RWPE1 (cell line): ENCODE results near the gene ABCA13.
"Not testable (repeated sequence)": the region's sequence is repeated elsewhere in the genome, so short reads cannot be mapped to it uniquely, and the experiment has no call there.

Experiments
- CTCF ChIA-PET: fragments of 350-600 bp; sonication (Branson Sonifier 250); formaldehyde crosslinking; extraction: SDS; loops from one replicate; lab custom pipeline; 2021; lab: Yijun Ruan, JAX
- POLR2A ChIA-PET: fragments of 400-600 bp; formaldehyde crosslinking; extraction: SDS; loops from one replicate; lab custom pipeline; 2020; ENCODE audit warnings: antibody characterized with exemption; ENCODE audit not compliant: low non-redundant PET; lab: Yijun Ruan, JAX
- DNase-seq: peaks from one replicate; pipeline ENCODE4 v3.0.0; 2012; ENCODE audit warnings: low spot score
- H3K27ac ChIP-seq: fragments of 450-650 bp; 2 replicates; pipeline ENCODE4 v1.5.1; 2017
- TF ChIP-seq, protein P1 (sequence below): fragments of 450-650 bp; conservative IDR thresholded peaks from 2 replicates; pipeline ENCODE4 v1.5.1; 2017; ENCODE audit warnings: low read depth, mild to moderate bottlenecking

ABCA13 gene

DNA sequence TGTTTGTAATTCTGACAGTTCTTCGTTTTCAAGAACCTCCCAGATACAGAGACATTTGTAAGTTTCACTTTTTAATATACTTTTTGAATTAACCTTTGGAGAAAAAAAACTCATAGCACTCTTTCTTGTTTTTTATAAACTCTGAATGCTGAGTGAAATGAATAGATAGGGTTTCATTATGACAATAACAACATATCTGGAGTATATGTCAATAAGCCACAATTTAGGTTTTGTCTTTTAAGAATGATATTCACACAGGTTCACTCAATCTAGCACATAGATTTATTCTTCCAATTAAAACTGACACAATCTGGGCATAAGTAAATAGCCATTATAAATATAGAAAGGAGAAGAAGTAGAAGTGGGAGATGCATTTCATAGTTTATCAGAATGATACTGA lies 21.7 kb downstream of the ABCA13 start:
- ChIA-PET CTCF (no interaction called here), POLR2A (no interaction called here)
- DNase-seq = no peak
- TF ChIP-seq, protein P1, sequence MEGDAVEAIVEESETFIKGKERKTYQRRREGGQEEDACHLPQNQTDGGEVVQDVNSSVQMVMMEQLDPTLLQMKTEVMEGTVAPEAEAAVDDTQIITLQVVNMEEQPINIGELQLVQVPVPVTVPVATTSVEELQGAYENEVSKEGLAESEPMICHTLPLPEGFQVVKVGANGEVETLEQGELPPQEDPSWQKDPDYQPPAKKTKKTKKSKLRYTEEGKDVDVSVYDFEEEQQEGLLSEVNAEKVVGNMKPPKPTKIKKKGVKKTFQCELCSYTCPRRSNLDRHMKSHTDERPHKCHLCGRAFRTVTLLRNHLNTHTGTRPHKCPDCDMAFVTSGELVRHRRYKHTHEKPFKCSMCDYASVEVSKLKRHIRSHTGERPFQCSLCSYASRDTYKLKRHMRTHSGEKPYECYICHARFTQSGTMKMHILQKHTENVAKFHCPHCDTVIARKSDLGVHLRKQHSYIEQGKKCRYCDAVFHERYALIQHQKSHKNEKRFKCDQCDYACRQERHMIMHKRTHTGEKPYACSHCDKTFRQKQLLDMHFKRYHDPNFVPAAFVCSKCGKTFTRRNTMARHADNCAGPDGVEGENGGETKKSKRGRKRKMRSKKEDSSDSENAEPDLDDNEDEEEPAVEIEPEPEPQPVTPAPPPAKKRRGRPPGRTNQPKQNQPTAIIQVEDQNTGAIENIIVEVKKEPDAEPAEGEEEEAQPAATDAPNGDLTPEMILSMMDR = no peak
- no peak overlapping the region for H3K27ac ChIP-seq

DNA sequence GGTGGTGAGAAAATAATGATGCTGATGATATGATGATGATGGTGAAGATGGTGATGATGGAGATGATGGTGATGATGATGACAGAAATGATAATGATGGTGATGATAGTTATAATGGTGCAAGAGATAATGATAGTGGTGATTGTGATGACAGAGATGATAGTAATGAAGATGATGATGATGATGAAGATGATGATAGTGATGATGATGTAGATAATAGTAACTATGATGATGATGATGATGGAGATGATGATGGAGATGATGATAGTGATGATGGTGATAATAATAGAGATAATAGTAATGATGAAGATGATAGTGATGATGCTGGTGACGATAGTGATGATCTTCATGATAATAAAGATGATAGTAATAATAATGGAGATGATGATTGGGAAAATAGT lies 22.2 kb downstream of the ABCA13 start:
- CTCF ChIA-PET = no interaction called here

DNA sequence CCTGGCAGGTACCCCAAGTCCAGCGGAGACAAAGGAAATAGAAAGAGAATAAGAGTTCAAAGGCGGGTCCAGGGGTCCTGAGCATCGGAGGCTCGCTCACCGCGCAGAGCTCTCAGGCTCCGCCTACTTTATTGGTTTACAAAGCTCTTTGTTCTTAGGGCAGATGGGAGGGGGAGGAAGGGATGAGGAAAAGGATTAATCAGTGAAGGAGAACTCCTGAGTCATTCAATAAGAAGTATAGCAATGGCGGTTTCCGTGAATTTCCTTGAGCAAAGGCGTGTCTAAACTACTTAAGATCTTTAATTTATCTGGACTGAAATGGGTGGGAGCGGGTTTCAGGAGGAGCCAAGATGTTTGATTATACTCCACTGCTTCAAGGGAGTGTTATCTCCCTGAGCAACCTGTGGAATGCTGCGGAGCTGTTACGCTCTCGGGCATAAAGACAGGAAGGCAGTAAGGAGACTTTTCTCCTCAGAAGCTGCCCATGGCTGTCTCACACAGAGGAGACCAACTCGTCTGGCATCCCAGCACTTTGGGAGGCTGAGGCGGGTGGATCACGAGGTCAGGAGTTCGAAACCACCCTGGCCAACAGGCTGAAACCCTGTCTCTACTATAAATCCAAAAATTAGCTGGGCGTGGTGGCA lies 29.8 kb downstream of the ABCA13 start:
- H3K27ac ChIP-seq, POLR2A ChIA-PET, CTCF ChIA-PET: not testable (repeated sequence)

More for the DNA sequence above, 22.2 kb downstream of the ABCA13 start:
- POLR2A ChIA-PET = no interaction called here
- no peak for DNase-seq
- no peak overlapping the region for H3K27ac ChIP-seq
- TF ChIP-seq, protein P1 = no peak

DNA sequence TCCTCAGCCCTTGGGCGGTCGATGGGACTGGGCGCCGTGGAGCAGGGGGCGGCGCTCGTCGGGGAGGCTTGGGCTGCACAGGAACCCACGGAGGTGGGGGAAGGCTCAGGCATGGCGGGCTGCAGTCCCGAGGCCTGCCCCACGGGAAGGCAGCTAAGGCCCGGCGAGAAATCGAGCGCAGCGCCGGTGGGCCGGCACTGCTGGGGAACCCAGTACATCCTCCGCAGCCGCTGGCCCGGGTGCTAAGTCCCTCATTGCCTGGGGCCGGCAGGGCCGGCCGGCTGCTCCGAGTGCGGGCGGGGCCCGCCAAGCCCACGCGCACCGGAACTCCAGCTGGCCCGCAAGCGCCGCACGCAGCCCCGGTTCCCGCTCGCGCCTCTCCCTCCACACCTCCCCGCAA lies 31.7 kb downstream of the ABCA13 start:
- H3K27ac ChIP-seq, DNase-seq, POLR2A ChIA-PET: not testable (repeated sequence)
- CTCF ChIA-PET = interaction anchor here (0.6 to 0.7 kb wide), 2 partner anchors 17 to 134 kb away, joined by 3 to 4 read pairs; no protein-coding TSS in a partner anchor

More for the DNA sequence above, 29.8 kb downstream of the ABCA13 start:
- DNase-seq = not testable (repeated sequence)

DNA sequence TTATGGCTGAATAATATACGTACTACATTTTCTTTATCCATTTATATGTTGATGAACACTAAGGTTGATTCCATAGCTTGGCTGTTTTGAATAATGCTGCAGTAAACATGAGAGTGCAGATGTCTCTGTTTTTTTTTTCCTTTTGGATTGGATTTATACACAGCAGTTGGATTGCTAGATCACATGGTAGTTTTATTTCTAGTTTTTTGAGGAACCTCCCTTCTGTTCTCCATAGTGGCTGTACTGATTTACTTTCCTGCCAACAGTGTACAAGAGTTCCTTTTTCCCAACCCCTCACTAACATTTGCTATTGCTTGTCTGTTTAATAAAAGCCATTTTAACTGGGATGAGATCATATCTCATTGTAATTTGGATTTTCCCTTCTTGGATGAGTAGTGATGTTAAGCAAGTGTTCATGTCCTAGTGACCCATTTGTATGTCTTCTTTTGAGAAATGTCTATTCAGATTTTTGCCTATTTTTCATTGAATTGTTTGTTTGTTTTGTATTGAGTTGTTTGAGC lies 36.0 kb downstream of the ABCA13 start:
- POLR2A ChIA-PET = no interaction called here
- CTCF ChIA-PET = no interaction called here
- TF ChIP-seq, protein P1 = no peak
- no peak for DNase-seq
- H3K27ac ChIP-seq = no peak overlapping the region

DNA sequence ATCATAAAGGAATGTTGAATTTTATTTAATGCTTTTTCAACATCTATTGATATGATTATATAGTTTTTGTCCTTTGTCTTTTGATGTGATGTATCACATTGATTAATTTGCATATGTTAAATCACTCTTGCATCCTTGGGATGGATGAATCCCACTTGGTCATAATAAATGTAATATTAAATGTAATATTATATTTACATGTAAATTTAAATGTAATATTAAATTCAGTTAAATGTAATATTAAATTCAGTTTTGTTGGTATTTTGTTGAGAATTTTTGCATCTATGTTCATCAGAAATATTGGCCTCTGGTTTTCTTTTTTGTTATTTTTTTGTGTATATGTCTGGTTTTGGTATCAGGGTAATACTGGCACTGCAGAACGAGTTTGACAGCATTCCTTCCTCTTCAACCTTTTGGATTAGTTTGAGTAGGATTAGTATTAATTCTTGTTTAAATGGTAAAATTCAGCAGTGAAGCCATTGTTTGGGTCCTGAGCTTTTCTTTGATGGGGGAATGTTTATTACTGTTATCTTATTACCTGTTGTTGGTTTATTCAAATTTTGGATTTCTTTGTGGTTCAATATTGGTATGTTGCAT lies 37.8 kb downstream of the ABCA13 start:
- no peak for DNase-seq
- TF ChIP-seq, protein P1 = no peak
- CTCF ChIA-PET = no interaction called here
- no peak overlapping the region for H3K27ac ChIP-seq
- POLR2A ChIA-PET = no interaction called here

DNA sequence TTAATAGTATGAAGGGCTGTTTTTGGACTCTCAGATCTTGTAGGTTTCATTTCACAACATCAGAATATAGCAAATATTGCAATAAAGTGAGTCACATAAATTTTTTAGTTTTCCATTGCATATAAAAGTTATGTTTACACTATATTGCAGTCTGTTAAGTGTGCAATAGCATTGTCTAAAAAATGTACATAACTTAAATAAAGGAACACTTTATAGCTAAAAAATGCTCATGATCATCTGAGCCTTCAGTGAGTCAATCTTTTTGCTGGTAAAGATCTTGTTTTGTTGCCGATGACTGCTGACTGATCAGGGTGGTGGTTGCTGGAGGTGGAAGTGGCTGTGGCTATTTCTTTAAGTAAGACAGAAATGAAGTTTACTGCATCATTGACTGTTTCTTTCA lies 42.0 kb downstream of the ABCA13 start:
- H3K27ac ChIP-seq = no peak overlapping the region
- ChIA-PET POLR2A (no interaction called here), CTCF (no interaction called here)
- no peak for DNase-seq
- TF ChIP-seq, protein P1 = no peak
